Endothelial cell of umbilical vein (primary cell): ENCODE results near the gene LGI4. TPM values are rescaled to one million over a fixed set of nuclear protein-coding genes. Genes with fewer than 3 reads are reported as not detected.

ENCODE experiments used
- BruUV-seq: library from RNA; stranded (reverse); fragments of 400-500 nt; replicated peaks from 2 replicates; lab custom pipeline; 2021; lab: Mats Ljungman, UMichigan
- CTCF ChIA-PET: fragments of 300-600, 350-600 bp; sonication (Branson Sonifier 250); formaldehyde crosslinking; loops from one replicate; lab custom pipeline; 2021; ENCODE audit warnings: antibody characterized with exemption, inconsistent platforms; lab: Charles Lee
- POLR2A ChIA-PET: fragments of 300-600, 350-600 bp; sonication (Branson Sonifier 250); formaldehyde crosslinking; loops from one replicate; lab custom pipeline; 2021; ENCODE audit warnings: antibody characterized with exemption, inconsistent platforms; lab: Charles Lee
- DNase-seq: peaks from one replicate; pipeline ENCODE4 v3.0.0-alpha.2; 2011; ENCODE audit warnings: low read depth, low spot score
- FAIRE-seq: peaks from 2 replicates; lab custom pipeline; 2011; peaks lifted over from hg19 to GRCh38; lab: Jason Lieb, UNC
- H2AFZ ChIP-seq: 2 replicates; pipeline ENCODE4 v1.6.0; 2012; ENCODE audit warnings: low read depth, low read length, control low read depth, inconsistent platforms
- H3K27ac ChIP-seq: 2 replicates; pipeline ENCODE4 v1.5.1; 2011; ENCODE audit warnings: low read depth, mild to moderate bottlenecking, control low read depth, low read length, moderate library complexity; ENCODE audit not compliant: insufficient read depth
- H3K27me3 ChIP-seq, 2 experiments: 2 replicates each; pipeline versions ENCODE4 v1.6.0 to v1.6.1; 2011; ENCODE audit warnings: low read length in 2 of 2, mixed read lengths in 1 of 2; ENCODE audit not compliant: control insufficient read depth in 2 of 2, insufficient read depth in 2 of 2
- H3K36me3 ChIP-seq, 2 experiments: 2 replicates in 1 of 2; 3 replicates in 1 of 2; pipeline ENCODE4 v1.5.1; 2011; ENCODE audit warnings: low read length in 2 of 2, mild to moderate bottlenecking in 1 of 2, moderate library complexity in 1 of 2; ENCODE audit not compliant: control insufficient read depth in 2 of 2, insufficient read depth in 2 of 2; ENCODE audit errors: extremely low read depth in 1 of 2
- H3K4me1 ChIP-seq: 3 replicates; pipeline ENCODE4 v1.5.1; 2011; ENCODE audit warnings: mild to moderate bottlenecking, low read length; ENCODE audit not compliant: control insufficient read depth, insufficient read depth; ENCODE audit errors: extremely low read depth
- H3K4me2 ChIP-seq: 2 replicates; pipeline ENCODE4 v1.6.1; 2011; ENCODE audit warnings: low read length, control low read depth, mixed read lengths; ENCODE audit not compliant: insufficient read depth
- H3K4me3 ChIP-seq, 3 experiments: fragments of 200-600 bp in 1 of 3; sonication (generic), shearing (Covaris generic) in 1 of 3; replicated peaks in 1 of 3; 2 replicates each; pipeline ENCODE4 v1.5.1; 2011 to 2016; ENCODE audit warnings: control low read depth in 3 of 3, low read length in 3 of 3, mild to moderate bottlenecking in 2 of 3, inconsistent platforms in 1 of 3, low read depth in 1 of 3, moderate library complexity in 1 of 3; ENCODE audit not compliant: insufficient read depth in 1 of 3
- H3K79me2 ChIP-seq: 2 replicates; pipeline ENCODE4 v1.6.0; 2012; ENCODE audit warnings: low read length, inconsistent platforms; ENCODE audit not compliant: control insufficient read depth, insufficient read depth
- H3K9ac ChIP-seq: replicated peaks from 2 replicates; pipeline ENCODE3; 2011; ENCODE audit warnings: low read length, control low read depth; ENCODE audit not compliant: insufficient read depth; ENCODE audit errors: extremely low read depth
- H3K9me1 ChIP-seq: replicated peaks from 3 replicates; pipeline ENCODE4 v1.6.0; 2011; ENCODE audit warnings: mild to moderate bottlenecking, low read length; ENCODE audit not compliant: control insufficient read depth, insufficient read depth; ENCODE audit errors: extremely low read depth
- H3K9me3 ChIP-seq: replicated peaks from 2 replicates; pipeline ENCODE4 v1.5.1; 2012; ENCODE audit warnings: low read length, inconsistent platforms; ENCODE audit not compliant: control insufficient read depth, insufficient read depth
- H4K20me1 ChIP-seq: replicated peaks from 2 replicates; pipeline ENCODE3; 2011; ENCODE audit warnings: mild to moderate bottlenecking, low read length; ENCODE audit not compliant: control insufficient read depth, insufficient read depth; ENCODE audit errors: extremely low read depth
- CTCF ChIP-seq, 2 donors: IDR thresholded peaks; 1 replicate in 1 of 2; 2 replicates in 1 of 2; pipeline ENCODE4 v1.5.1; 2011; ENCODE audit warnings: low read length in 2 of 2, mild to moderate bottlenecking in 2 of 2, moderate library complexity in 2 of 2, control low read depth in 1 of 2, inconsistent platforms in 1 of 2, low read depth in 1 of 2; ENCODE audit not compliant: insufficient read depth in 1 of 2; ENCODE audit errors: extremely low read depth in 1 of 2
- EZH2 ChIP-seq: IDR thresholded peaks from 2 replicates; pipeline ENCODE4 v1.6.1; 2012; ENCODE audit warnings: borderline replicate concordance, low read depth, mild to moderate bottlenecking, moderate library complexity, low read length, inconsistent platforms; ENCODE audit not compliant: severe bottlenecking
- FOS ChIP-seq: IDR thresholded peaks from 2 replicates; pipeline ENCODE4 v1.6.1; 2011; ENCODE audit warnings: mild to moderate bottlenecking, low read length, moderate library complexity, borderline replicate concordance; ENCODE audit not compliant: insufficient read depth
- GATA2 ChIP-seq: IDR thresholded peaks from 2 replicates; pipeline ENCODE4 v1.7.0; 2011; ENCODE audit warnings: low read depth, mild to moderate bottlenecking, moderate library complexity, mixed read lengths, low read length; ENCODE audit not compliant: insufficient read length, insufficient read depth
- JUN ChIP-seq: IDR thresholded peaks from 2 replicates; pipeline ENCODE4 v1.6.1; 2011; ENCODE audit warnings: borderline replicate concordance, low read depth; ENCODE audit not compliant: insufficient read length, insufficient read depth
- MYC ChIP-seq: IDR thresholded peaks from one replicate; pipeline ENCODE4 v1.6.1; 2011; ENCODE audit warnings: mild to moderate bottlenecking, low read depth, low read length
- POLR2A ChIP-seq: IDR thresholded peaks from 2 replicates; pipeline ENCODE4 v1.6.1; 2012; ENCODE audit warnings: low read depth, mild to moderate bottlenecking, control low read depth, low read length
- POLR2AphosphoS5 ChIP-seq: IDR thresholded peaks from 2 replicates; pipeline ENCODE4 v1.6.1; 2012; ENCODE audit warnings: low read depth, mild to moderate bottlenecking, control low read depth, low read length, moderate library complexity; ENCODE audit not compliant: insufficient read depth
- dilution Hi-C: fragments of 300-500 bp; cut with MboI; formaldehyde crosslinking; loops from one replicate; pipeline ENCODE4 v1.15.0; 2019; ENCODE audit warnings: low sequenced_read_pairs; ENCODE audit not compliant: extremely low pct_ligation_motif_present
- intact Hi-C: fragments of 100-400 bp; cut with micrococcal nuclease; formaldehyde crosslinking; loops from one replicate; pipeline ENCODE4 v1.10.0; 2022
- polyA plus RNA-seq, 4 experiments: library from polyadenylated mRNA; depleted of rRNA in 3 of 4; stranded (reverse) in 3 of 4; unstranded in 1 of 4; fragments of >200 nt; gene quantifications; 2 replicates each; pipeline versions ENCODE4 v1.2.1 to v1.2.3, GENCODE V29; 2011 to 2012; ENCODE audit warnings: missing spikeins in 1 of 4
- total RNA-seq: library from RNA; stranded (reverse); gene quantifications from 2 replicates; pipeline ENCODE4 v1.2.3, GENCODE V29; 2021
- TF ChIP-seq, protein P1 (sequence below): IDR thresholded peaks from 2 replicates; pipeline ENCODE4 v1.6.1; 2011; ENCODE audit not compliant: insufficient read depth, insufficient read length

The LGI4 gene
- total and polyA plus RNA-seq, 2 donors (not counting 3 experiments of a cell fraction or from before 2014, with no cell fraction given): not detected

DNA sequence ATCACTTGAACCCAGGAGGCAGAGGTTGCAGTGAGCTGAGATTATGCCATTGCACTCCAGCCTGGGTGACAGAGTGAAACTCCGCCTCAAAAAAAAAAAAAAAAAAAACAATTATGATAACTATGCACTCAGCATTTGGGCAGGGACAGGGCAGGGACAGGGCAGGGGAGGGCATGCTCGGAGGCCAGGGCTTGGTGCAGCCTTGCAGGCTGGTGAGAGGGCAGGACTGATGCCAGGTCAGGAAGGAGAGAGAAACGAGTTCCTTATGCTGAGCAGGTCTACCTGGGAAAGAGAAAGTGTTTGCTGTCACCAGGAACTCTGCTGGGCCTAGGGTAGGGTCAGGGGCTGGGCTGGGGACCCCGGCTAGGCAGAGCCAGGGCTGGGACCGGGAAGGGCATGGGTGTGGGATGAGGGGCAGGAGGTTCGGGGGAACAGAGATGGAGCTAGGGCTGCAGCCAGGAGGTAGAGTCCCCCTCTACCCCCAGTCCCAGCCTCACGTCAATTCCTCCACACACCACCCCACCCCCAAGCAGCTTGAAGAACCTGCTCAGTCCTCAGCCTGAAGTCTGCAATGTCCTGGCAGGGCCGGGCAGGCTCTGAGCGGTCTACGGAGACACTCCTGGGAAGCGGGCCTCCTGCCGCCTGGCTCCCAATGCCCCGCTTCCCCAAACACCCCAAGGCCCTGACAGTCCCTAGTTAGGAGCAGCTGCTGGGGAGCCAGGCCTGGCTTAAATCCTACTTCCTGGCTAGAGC is 16.4 kb downstream of the LGI4 start:
- POLR2A ChIA-PET: no interaction called here
- H3K27ac ChIP-seq: no peak overlapping the region
- H3K4me2 ChIP-seq: no peak overlapping the region
- dilution Hi-C loops: no loop called here
- no peak overlapping the region for H3K9ac ChIP-seq
- H3K36me3 ChIP-seq: no peaks in the 10 kb centered on the region
- no TSS peak for BruUV-seq
- CTCF ChIA-PET: interaction anchor here (0.6 to 2.3 kb wide), 3 partner anchors 9 to 293 kb away, joined by 3 to 12 read pairs (median 3); partner anchors contain the start of gene LGI4
- no peaks in the 10 kb centered on the region for H3K27me3 ChIP-seq
- H3K9me3 ChIP-seq: no peaks in the 10 kb centered on the region
- H4K20me1 ChIP-seq: no peaks in the 10 kb centered on the region
- TF ChIP-seq, protein P1, sequence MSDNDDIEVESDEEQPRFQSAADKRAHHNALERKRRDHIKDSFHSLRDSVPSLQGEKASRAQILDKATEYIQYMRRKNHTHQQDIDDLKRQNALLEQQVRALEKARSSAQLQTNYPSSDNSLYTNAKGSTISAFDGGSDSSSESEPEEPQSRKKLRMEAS: no peak
- TF ChIP-seq POLR2A (no peak), EZH2 (no peak), FOS (no peak), POLR2AphosphoS5 (no peak), JUN (no peak), GATA2 (no peak), CTCF (IDR thresholded peaks at IDR 0.05; ENCODE audit: extremely low read depth in 1 of 2, insufficient read depth in 1 of 2, low read depth in 1 of 2, low read length in 2 of 2) (no peak), MYC (no peak)
- no peak for DNase-seq
- no peaks in the 10 kb centered on the region for H3K79me2 ChIP-seq
- no peaks in the 10 kb centered on the region for H3K4me1 ChIP-seq
- no peak overlapping the region for H2AFZ ChIP-seq
- FAIRE-seq: no peak
- no peak overlapping the region for H3K4me3 ChIP-seq
- H3K9me1 ChIP-seq: no peaks in the 10 kb centered on the region
- intact Hi-C loops: no loop called here
